GM21737 (cell line): Measurements from ENCODE around the gene ROR2.
"Not testable (repeated sequence)": the region's sequence is repeated elsewhere in the genome, so short reads cannot be mapped to it uniquely, and the experiment has no call there.

ENCODE experiments used
- ATAC-seq: cut with Tn5 transposase; IDR thresholded peaks from one replicate; pipeline ENCODE4 v1.9.1; 2021; ENCODE audit warnings: mild to moderate bottlenecking, moderate library complexity; ENCODE audit not compliant: unreplicated experiment

Gene ROR2

DNA sequence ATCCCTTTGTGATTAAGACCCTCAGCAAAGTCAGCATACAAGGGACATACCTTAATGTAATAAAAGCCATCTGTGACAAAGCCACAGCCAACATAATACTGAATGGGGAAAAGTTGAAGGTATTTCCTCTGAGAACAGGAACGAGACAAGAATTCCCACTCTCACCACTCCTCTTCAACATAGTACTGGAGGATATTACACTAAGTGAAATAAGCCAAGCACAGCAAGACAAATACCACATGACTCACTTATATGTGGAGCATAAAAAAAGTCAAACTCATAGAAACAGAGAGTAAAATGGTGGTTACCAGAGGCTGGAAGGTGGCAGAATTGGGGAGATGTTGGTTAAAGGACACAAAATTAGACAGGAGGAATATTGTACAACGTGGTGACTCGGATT is 408.3 kb downstream of the ROR2 start:
- no peak for ATAC-seq

DNA sequence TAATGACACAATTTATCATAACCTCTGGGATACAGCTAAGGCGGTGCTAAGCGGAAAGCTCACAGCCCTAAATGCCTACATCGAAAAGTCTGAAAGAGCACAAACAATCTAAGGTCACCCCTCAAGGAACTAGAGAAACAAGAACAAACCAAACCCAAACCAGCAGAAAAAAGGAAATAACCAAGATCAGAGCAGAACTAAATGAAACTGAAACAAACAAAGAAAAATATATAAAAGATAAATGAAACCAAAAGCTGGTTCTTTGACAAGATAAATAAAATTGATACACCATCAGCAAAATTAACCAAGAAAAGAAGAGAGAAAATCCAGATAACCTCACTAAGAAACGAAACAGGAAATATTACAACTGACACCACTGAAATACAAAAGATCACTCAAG is 409.5 kb downstream of the ROR2 start:
- ATAC-seq, result not testable (repeated sequence)

GRCh38 chr9:91536211-91536691 is 413.8 kb downstream of the ROR2 start:
- ATAC-seq, result no peak

GRCh38 chr9:91534374-91534773 is 415.7 kb downstream of the ROR2 start:
- no peak for ATAC-seq

- no peak for ATAC-seq
These were observed 416.6 kb downstream of the ROR2 start for GRCh38 chr9:91533382-91533781.

- ATAC-seq, result no peak
These were observed 417.7 kb downstream of the ROR2 start for GRCh38 chr9:91532325-91532724.

GRCh38 chr9:91530829-91531228 is 419.2 kb downstream of the ROR2 start:
- no peak for ATAC-seq

GRCh38 chr9:91522481-91522880 is 427.5 kb downstream of the ROR2 start:
- no peak for ATAC-seq

- ATAC-seq, result no peak
These were observed 430.3 kb downstream of the ROR2 start for GRCh38 chr9:91519520-91520277.

DNA sequence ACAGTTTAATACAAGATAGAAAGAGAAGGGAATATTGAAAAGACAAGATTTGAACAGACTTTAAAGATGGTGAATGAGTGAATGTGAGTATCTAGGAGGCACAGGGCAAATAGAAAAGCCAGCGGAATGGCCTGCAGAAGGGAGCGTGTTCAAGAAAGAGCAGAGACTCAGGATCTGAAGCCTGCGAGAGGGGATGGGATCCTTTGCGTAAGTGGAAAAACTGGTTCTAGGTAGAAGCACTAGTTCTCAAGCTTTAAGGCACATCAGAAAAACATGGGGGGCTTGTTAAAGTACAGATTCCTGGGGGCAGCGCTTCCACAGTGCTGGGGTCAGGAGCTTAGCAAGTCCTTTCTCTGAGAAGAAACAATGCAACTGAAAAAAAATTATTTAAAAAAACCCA is 431.6 kb downstream of the ROR2 start:
- ATAC-seq, result no peak

DNA sequence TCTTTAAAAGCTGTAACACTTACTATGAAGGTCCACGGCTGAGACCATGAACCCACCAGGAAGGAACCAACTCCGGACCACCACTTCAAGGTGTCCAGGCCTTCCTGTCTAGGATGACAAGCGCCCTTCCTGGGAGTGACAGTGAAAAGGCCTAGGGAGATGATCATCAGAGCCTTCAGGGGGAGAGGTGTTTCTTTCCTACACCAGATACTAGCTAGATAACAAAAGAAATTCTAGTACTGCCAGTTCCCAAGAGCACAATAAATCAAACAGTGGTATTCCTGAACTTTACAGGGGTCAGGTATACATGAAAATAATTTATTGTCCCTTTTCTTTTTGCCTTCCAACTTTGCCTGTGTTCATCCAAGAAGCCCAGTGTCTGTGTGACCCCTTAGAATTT is 432.2 kb downstream of the ROR2 start:
- no peak for ATAC-seq

DNA sequence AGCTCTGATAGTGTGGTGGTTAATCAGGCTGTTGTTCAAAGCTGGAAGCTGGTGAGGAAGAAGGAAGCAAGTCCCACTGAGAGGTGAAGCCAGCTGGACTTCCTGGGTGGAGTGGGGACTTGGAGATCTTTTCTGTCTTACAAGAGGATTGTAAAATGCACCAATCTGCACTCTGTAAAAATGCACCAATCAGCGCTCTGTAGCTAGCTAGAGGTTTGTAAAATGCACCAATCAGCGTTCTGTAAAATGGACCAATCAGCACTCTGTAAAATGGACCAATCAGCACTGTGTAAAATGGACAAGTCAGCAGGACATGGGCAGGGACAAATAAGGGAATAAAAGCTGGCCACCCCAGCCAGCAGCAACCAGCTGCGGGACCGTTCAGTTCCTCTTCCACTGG is 432.7 kb downstream of the ROR2 start:
- ATAC-seq, result not testable (repeated sequence)

DNA sequence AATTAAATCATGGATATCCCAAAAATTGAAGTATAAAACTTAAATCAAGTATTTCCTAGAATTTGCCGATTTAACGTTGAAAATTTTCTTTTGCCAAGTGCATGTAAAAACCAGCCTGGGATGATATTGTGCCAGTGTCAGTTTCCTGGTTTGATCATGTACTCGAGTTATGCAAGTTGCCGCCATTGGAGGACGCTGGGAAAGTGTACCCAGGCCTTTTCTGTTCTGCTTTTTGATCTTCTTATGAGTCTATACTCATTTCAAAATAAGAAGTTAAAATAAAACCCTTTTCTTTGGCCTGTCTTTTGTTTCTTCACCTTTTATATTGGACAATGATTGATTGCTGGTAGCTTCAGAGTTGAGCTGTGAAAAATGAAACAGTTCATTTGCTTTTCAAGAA is 433.3 kb downstream of the ROR2 start:
- no peak for ATAC-seq

GRCh38 chr9:91516081-91516480 is 433.9 kb downstream of the ROR2 start:
- ATAC-seq, result no peak

DNA sequence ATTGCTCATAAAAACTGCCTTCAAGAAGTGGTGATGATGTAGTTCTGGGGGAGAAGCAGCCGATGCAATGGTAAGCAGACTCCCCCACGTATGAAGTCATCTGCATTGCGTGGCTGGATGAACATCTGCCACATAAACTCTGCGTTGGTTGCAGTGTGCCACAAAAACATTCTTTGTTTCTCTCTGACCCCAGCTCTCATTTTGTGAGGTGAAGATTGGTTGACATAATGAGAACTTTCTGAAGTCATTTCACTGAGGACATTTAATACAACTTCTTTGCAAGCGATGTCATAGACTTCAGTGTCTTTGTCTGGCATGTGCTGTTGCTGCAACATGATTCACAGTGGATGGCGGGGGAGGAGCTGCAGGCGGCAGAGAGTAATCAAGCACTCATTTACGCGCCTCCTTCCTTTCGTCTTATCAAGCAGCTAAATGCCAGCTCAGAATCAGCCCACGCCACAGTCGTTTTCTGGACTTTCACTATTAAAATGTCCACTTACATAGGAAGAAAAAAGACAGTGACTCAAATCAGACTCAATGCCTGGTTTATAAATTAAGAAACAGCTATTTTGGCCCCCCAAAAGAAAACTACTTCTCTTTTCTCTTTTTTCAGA is 434.8 kb downstream of the ROR2 start:
- ATAC-seq, result peak; percentile 57
